GOT3 (cell line): Measurements from ENCODE around the gene LPXN.

ENCODE experiments used
- DNase-seq: peaks from one replicate; lab custom pipeline; 2025; ENCODE audit warnings: mixed read lengths; lab: John Stamatoyannopoulos, UW

Gene LPXN

DNA sequence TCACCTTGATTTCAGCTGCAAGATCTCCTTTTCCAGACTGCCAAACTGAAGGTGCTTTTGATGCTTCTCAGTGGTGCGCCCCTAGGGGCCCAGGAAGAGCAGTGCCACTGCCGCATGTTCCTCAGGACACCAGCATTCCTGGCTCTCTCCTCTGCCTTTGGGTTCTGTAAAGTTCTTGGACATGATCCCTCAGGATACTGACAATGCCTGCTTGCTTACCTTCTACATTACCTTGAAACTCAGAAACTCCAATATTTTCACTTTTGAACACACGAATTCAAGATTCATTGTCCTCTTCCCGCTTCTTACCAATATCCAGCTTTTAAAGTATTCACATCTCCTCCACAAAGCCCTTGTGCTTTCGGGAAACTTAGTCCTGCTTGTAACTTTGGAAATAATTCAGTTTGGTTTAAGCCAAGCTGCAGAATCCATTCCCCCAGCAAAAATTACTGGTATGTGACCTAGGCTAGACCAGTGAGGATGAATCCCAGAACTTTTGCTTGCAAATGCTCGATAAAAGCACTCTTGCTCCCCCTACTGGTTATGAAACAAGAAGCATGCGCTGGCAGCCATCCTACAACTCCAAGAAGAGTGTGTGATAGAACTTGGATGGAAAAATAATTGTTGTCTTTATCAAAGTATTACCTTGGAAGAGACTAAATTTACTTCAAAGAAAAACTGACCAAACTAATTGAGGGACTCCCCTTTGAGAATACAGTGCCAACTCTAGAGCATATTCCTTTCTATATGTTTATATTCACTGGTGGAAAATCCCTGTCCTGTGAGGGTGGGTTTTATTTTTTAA is 51.2 kb downstream of the LPXN start:
- DNase-seq, result no peak

DNA sequence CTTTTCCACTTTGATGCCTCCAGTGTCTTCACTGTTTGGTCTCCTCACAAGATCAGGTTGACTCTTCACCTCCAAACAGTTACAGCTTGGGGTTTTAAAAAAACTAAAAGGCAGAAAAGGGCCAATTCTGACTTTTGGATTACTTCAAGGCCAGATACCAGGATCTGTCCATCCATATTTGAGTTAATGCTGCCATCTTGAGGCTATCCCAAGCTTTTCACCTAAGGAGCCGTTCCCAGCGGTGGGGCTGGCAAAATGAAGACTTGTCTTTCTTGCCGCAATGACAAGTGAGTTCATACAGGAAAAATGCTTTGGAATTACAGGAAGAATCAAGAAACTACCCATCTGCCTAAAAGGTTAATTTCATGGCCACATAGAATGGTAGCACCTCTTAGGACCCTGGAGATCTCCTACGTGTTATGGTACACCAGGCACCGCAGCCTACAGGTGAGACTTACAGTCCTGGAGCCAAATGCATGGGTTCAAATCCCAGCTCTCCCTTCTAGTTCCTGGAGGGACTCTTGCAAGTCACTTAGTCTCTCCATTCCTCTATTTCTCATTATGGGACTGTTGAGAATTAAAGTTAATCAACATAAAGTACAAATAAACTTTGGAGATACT is 61.8 kb downstream of the LPXN start:
- DNase-seq, result peak; percentile 25

DNA sequence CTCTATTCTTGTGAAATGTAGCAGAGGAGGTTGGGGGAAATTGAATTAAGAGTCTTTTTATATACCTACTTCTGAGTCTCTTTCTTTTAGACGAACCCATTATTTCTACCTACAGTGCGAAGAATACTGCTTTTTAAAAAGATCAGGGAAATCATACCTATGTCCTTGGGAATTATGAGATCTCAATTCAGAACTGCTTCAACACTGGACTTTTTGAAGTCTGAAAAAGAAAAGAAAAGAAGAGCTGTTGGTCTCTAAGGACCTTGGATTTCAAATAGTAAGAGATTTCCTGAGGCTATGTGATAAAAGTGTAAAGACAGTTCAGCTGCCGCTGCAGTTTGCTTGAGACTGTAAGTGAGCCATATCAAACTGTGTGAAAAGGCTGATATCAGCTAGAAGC is 64.0 kb downstream of the LPXN start:
- no peak for DNase-seq

DNA sequence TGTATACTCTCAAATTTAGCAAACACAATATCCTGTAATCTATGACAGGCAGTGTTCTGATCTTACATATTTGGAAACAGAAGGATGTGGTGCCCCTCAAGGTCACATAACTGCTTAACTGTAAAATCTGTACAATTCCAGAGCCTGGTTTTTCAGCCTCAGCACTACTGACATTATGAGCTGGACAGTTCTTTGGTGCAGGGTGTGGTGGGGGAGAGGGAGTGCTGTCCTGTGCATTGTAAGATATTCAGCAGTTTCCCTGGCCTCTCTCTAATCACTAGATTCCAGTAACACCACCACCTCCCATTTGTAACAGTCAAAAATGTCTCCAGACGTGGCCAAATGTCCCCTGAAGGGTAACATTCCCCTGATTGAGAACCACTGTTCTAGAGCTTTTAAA is 65.9 kb downstream of the LPXN start:
- DNase-seq, result no peak

DNA sequence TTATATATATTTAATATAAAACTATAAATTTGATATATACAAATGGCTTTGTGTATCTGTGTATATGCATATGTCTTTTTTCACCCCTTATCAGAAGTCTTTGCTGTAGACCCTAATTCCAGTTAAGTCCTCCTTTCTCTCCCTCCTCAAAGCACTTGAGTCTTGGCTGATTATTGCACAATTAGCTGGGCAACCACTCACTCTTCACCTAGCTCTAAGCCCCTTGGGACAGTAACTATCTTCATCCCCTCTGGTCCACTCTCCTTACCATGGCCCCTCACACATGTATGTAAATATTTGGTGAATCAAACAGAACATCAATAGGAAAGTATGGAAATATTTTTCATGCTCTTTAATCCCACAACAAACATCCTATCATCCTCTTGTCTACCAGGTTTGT is 66.8 kb downstream of the LPXN start:
- no peak for DNase-seq

DNA sequence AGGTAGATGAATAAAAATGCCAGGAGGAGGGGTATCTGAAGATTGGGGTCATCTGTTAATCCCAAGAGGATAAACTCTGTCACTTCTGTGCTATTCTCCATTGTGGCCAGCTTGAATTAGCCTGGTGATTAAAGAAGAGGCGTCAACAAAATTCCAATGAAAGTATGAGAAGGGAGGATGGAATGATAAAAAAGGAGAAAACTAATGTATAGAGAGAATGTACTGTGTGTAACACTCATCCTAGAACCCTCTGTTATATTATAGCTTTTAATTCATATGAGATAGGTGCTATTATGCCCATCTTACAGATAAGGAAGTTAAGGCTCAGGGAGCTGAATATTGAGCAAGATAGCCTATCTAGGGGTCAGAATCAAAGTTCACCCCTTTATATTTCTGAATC is 67.7 kb downstream of the LPXN start, which contains the start of gene OR5B21:
Gene OR5B21, minus strand, starts transcription at position 101 of the 400 bp plus-strand sequence. Its CDS starts 0 bp downstream, at position 101.
- no peak for DNase-seq

DNA sequence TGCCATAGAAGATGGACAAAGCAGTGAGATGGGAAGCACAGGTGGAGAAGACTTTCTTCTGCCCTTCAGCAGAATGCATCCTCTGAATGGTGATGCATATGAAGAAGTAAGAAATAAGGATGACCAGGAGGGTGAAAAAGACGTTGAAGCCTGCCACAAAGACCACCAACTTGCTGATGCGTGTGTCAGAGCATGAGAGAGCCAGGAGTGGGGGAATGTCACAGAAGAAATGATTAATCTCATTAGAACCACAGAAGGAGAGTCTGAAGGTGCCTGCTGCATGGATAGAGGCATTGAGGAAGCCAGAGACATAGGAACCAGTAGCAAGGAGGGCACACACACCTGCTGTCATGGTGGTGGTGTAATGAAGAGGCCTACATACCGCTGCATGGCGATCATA is 68.3 kb downstream of the LPXN start:
- no peak for DNase-seq

DNA sequence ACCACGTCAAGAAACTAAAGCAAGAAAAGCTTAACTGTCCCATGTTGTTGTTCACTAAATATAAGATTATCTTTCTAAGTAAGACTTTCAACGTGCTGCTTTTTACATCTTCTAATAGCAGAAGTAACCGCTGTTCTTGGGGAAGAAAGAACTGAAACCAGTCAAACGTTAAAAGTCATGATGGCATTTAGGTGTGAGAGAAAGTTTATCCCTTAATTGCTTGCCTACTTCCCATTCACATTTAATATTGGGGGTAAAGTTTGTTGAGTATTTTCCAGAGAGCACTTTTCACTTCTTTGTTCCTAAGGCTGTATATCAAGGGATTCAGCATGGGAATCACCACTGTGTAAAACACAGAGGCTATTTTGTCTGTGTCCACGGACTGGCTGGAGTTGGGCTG is 68.7 kb downstream of the LPXN start:
- DNase-seq, result no peak

DNA sequence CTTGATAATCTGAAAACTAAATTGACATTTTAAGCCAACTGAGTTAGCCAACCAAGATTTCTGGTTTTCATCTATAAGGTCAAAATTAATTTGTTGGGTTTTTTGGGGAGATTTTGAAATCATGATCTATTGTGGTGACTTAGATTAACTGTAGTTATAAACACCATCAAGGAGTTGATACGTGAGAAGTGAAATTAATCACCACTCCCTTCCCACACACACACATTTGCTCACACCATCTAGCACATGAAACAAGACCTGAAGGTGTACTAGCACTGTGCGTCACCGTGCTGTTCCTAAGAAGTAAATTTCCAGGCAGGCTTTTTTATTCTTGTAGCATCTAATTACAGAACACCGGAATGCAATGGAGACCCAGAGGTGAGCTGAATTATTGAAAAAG is 69.8 kb downstream of the LPXN start:
- DNase-seq, result no peak

DNA sequence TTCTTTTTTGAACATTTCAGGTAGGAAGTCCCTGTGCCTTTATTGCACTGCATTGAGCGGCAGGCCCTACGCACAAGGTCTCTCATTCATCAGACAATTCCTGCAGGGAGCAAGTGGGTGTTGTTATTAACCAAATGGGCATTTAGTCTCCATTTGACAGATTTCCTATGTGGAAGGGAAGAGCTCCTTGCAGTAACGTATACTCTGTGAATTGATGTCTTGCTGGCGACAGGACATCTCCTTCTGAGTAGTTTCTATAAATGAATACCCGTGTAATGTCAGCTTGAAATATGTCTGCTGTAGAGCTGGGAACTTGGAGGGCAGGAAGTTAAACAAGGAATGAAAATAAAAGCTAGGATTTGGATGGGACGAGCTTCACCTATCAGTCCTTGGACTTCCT is 71.4 kb downstream of the LPXN start:
- DNase-seq, result no peak

DNA sequence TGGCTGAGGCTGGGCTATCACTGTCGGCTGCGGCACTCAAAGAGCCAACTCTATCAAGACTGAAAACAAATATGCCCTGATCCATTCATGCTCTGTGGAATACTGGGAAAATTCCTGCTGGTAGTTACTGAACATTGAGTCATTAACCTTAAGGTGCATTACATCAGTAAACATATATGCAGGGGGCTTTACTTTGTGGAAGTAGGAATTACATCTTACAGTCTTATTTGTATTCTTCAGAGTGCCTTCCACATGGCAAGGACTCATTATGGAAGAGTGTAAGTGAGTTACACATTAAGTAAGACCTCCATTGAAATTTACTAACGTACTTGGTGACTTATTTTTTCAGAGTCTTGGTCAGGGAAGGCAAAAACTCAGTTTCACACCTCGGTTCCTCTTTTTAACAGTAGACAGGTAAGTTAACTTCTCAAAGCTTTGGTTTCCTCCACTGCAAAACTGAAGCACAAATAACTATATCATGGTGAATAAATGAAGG is 72.2 kb downstream of the LPXN start:
- no peak for DNase-seq

DNA sequence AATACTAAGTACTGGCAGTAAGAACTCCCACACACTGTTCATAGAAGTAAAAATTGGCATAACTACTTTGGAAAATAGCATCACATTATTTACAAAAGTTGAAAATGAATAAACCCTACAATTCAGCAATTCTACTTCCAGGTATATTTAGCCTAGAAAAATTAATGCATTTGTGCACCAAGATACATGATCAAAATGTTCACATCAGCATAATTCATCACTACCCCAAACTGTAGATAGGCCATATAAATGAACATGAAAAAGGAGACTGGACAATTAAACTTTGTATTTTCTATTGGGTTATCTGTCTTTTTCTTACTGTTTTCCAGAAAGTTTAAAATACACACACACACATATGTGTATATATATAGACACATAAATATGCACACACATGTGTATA is 73.7 kb downstream of the LPXN start:
- no peak for DNase-seq

DNA sequence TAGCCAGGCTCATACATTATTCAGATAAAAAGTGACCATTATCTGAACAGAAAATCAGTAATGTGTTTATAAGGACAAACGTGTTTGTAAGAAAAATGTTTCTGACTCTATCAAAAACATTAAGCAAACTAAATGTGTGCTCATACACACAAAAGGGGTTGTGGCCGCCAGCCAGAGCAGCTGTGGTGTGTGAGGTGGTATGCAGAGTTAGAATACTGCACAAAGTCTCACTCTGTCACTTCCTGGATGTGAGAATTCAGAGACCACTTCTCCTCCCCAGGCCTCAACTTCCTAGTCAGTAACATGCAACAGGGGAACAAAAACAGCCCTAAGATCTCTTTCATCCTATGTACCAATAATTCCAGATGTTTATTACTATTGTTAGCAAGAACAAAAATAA is 77.2 kb downstream of the LPXN start:
- DNase-seq, result no peak

DNA sequence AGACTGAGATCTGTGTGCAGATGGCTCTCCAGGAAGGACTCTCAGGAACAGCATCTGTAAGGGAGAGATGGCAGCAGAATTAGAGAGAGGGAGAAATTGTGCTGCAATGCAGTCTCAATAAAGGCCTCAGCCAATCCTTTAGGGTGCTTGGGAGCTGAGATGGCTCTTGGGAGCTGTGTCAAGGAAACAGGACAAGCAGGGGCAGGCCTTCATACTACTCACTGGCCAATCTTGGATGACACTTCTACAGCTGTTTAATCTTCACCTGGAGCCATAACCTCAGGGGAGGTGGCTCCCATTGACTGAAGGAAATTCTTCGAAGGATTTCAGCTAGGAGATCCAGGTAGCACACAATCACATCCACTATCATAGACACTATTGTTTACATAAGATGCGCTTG is 77.7 kb downstream of the LPXN start:
- no peak for DNase-seq

DNA sequence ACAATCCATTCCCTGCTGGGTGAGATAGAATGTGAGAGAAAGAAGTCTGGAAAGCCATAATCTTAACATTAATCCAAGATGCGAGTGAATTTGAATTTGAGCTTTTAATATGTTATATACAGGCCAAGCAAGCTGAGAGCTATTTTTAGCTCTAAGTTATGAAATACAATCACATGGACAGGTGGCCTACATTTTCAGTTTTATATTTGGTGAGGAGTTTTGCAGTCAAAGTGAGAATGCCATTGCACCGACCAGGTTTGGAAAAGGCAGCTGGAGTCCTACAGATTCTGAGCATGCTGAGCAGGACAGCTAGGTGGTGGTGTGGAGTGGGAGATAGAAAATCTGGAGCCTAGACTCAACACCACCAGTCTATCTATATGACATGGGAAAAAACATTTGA is 79.8 kb downstream of the LPXN start:
- no peak for DNase-seq

DNA sequence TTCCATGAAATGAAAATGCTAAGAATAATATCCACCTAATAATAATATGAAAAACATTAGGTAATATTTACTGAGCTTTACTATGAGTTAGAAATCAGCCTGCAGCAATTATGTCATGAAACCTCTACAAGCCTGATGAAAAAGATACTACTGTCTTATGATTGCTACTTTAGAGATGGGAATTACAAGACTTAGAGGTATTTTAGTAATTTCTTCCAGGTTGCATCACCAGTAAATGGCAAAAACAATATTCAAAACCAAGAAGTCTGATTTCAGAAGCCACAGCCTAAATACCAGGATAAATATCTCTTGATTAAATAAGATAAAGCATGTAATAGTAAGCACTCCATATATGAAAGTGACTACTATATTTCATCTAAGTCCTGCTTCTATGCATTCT is 81.6 kb downstream of the LPXN start:
- no peak for DNase-seq

DNA sequence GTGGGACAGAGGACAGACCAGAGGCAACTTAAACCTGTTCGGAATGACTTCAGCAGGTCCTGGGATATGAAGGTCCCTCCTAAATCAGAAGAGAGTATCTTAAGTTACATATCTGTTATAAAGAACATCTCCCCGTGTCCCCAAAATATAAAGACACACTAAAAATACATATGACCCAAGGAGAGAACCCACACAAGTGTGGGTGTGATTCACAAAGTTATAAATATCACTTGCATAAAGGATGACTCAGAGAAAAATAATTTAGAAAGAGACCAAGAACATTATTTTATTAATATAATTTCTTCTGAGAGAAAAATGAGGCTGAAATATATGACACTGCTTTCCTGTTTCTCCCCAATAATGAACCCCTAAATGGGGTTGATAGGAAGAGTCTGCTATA is 82.0 kb downstream of the LPXN start:
- DNase-seq, result no peak

DNA sequence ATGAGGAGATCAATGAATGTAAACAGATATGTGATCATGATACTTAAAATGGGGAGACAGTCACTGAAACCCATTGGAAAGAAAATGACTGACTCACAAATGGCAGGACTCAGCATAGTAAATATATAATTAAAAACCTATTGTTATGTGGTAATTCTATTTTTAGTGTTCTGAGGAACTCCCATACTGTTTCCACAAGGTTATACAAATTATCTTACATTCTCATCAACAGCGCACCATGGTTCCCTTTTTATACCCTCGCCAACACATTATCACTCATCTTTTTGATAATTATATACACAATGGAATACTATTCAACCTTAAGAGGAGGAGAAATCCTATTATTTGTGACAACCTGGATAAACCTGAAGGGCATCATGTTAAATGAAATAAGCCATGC is 84.8 kb downstream of the LPXN start:
- DNase-seq, result no peak

DNA sequence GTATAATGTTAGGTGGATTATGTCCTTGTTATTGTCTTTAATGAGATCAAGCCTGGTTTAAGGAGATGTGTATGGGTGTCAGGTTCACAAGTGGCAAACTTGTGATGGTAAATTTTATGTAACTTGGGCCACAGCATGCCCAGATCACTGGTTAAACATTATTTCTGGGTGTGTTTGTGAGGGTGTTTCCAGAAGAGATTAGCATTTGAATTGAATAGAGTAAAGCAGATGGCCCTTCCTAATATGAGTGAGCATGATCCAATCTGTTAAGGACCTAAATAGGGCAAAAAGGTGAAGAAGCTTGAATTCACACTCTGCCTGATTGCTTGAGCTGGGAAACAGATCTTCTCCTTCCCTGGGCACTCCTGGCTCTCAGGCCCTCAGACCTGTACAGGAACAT is 88.5 kb downstream of the LPXN start:
- no peak for DNase-seq

DNA sequence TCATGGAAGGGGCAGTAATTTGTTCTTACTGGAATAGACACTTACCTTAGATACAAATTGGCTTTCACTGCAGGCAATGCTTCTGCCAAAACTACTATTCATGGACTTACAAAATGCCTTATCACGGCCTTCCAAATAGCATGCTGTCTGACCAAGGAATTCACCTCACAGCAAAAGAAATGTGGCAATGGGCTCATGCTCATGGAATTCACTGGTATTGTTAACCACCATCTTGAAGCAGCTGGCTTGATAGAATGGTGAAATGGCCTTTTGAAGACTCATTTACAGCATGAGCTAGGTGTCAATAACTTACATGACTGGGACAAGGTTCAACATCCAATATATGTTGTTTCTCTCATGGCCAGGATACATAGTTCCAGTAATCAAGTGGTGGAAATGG is 89.7 kb downstream of the LPXN start:
- DNase-seq, result no peak
